HG03571 (cell line): Measurements from ENCODE around the gene FCSK.

ENCODE experiments used
- ATAC-seq: cut with Tn5 transposase; IDR thresholded peaks from one replicate; pipeline ENCODE4 v1.9.1; 2021; ENCODE audit not compliant: unreplicated experiment

Gene FCSK

GRCh38 chr16:70453117-70453891, 1.1 kb upstream of the FCSK start:
- no peak for ATAC-seq

- no peak for ATAC-seq
Measured at GRCh38 chr16:70453892-70454221, 538 bp upstream of the FCSK start.

- ATAC-seq: no peak
Measured at GRCh38 chr16:70455910-70456309, 1.5 kb downstream of the FCSK start.

- ATAC-seq: no peak
Measured at GRCh38 chr16:70457446-70458166, 3.2 kb downstream of the FCSK start.

- no peak for ATAC-seq
Measured at GRCh38 chr16:70460737-70461261, 6.4 kb downstream of the FCSK start.

GRCh38 chr16:70463235-70463634, 8.8 kb downstream of the FCSK start:
- ATAC-seq: no peak

GRCh38 chr16:70465999-70466804, 11.8 kb downstream of the FCSK start:
- ATAC-seq: no peak

- ATAC-seq: no peak
Measured at GRCh38 chr16:70466805-70467076, 12.3 kb downstream of the FCSK start.

- no peak for ATAC-seq
Measured at GRCh38 chr16:70467113-70467512, 12.7 kb downstream of the FCSK start.

GRCh38 chr16:70467608-70468007, 13.2 kb downstream of the FCSK start:
- ATAC-seq: no peak

GRCh38 chr16:70468776-70469525, 14.6 kb downstream of the FCSK start:
- ATAC-seq: no peak

- ATAC-seq: no peak
Measured at GRCh38 chr16:70470141-70470926, 15.9 kb downstream of the FCSK start.

GRCh38 chr16:70470927-70471341, 16.5 kb downstream of the FCSK start:
- ATAC-seq: no peak

- ATAC-seq: no peak
Measured at GRCh38 chr16:70472786-70473433, 18.5 kb downstream of the FCSK start.

- no peak for ATAC-seq
Measured at GRCh38 chr16:70473446-70474319, 19.3 kb downstream of the FCSK start.

GRCh38 chr16:70474320-70475053, 20.1 kb downstream of the FCSK start:
- no peak for ATAC-seq

- no peak for ATAC-seq
Measured at GRCh38 chr16:70475054-70475871, 20.9 kb downstream of the FCSK start.
